Central memory CD4-positive, alpha-beta T cell (primary cell): Measurements from ENCODE around the gene NRCAM.

Experiments
- DNase-seq: peaks from one replicate; pipeline ENCODE4 v3.0.0; 2022

The NRCAM gene

DNA sequence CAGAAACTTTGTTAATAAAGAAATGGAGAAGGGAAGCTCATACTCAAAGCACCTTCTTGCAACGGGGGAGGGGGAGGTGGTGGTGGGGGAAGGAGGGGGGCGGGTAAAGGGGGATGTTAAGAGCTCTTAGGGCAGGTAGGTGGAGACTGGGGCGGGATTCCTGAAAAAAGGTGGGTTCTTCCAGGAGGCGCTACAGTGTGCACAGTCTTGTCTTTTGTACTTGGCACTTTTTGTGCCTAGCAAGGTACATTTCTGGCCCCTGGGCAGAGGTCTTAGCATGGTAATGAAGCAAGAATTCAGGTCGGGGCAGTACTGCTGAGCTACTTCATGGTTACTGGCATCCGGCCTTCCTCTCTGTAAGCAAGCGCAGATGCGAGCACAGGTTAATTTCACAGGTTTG lies 310.8 kb downstream of the NRCAM start:
- no peak for DNase-seq

DNA sequence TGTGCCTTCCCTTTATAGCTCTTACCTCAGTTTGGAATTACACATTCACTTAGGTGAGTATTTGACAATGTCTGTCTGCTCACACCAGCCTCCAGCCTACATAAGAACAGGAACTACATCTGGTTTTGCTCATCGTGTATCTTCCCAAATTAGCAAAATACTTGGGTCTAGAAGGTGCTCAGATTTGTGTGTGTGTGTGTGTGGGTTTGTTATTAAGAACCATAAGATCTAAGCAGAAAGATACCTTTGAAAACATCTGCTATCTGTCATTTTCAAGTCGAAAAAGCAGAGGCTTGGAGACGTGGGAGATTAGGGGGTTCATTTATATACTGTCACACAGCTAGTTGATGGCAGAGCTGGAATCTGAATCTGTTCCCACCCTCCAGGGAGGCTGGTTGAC lies 311.3 kb downstream of the NRCAM start:
- no peak for DNase-seq

DNA sequence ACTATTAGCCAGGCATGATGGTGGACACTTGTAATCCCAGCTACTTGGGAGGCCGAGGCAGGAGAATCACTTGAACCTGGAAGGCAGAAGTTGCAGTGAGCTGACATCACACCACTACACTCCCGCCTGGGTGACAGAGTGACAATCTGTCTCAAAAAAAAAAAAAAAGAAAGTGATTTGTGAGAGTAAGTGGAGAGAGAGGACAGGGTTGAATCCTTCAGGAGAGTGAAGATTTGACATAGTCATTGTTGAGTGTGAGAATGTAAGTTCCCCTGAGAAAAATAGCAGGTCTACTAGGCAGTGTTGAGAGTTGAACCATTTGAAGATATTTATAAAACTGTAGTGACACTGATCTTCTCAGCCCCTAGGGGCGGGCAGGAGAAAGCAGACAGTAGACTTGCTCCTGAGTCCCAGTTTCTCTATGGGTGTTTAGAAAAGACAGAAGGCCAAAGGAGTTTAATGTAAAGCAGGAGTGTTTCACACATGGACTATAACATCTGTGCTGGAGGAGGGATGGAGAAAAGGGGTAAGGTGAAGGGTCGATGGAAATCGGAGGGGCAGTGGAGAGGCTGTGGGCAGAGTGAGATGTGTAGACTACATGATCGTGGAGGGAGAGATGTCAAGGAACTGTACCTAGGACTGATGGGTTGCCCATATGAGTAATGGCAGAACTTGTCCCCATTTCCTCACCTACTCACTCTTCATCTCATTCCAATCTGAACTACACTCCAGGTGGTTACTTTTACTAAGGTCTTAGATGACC lies 312.4 kb downstream of the NRCAM start:
- no peak for DNase-seq

DNA sequence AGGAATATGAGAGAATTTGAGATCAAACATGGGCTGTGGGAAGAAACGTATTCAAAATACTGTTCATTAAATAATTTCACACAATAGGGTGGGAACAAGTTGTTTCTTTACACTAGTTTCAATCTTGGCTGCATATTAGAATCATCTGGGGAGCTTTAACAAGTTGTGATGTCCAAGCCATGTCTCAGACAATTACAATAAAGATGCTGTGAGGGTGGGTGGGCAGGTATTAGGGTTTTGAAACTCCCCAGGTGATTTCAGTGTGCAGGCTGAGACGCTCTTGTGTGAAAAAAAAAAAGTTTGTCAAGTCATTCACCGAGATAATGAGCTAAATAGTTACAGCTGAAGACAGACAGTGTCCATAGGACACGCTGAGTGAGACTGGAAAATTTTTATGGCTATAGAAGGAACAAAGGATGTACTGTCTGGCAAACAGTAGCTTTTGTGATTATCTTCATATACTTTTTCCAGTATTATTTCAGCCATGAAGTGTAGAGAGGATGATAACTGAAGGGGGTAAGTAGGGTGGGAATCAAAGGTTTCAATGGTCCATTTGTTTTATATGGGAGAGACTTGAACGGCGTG lies 313.5 kb downstream of the NRCAM start:
- no peak for DNase-seq

DNA sequence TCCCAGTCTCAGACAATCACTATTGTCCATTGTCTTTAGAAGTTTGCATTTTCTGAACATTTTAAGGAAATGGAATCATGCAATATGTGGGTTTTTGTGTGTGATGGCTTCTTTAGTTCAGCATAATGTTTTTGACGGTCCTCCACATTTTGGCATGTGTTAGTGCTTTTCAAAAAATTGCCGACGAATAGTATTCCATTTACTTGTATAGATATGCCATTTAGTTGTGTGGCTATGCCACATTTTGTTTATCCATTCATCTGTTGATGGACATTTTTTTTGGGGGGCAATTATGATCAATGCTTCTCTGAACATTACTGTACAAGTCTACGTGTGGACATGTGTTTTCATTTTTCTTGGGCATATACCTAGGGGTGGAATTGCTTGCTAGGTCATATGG lies 314.1 kb downstream of the NRCAM start:
- DNase-seq, result no peak

DNA sequence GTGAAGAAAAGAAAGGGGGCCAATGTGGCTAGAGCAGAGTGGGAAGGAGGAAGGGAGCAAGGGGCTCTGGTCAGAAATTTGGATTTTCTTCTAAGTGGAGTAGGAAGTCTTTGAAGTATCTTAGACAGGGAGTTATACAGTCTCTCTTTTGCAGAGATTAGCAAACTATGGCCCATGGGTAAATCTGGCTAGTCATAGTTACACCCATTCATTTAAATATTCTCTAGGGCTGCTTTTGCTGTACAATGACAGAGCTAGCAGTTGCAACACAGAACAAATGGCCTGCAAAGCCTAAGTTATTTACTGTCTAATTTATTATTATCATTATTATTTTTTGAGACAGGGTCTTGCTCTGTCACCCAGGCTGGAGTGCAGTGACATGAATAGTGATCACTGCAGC lies 315.6 kb downstream of the NRCAM start:
- no peak for DNase-seq

DNA sequence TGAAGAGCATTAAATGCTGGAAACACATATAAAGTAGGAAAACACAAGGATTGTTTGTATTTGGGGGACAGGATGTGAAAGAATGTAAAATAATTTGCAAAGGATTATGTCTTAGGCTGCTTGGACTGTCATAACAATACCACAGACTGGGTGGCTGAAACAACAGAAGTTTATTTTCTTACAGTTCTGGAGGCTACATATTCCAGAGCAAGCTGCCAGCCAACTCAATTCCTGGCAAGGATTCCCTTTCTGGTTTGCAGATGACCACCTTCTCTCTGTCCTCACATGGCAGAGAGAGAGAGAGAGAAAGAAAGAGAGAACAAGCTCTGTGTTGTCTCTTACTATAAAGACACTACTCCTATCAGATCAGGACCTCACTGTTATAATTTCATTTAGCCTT lies 317.3 kb downstream of the NRCAM start:
- DNase-seq, result no peak

DNA sequence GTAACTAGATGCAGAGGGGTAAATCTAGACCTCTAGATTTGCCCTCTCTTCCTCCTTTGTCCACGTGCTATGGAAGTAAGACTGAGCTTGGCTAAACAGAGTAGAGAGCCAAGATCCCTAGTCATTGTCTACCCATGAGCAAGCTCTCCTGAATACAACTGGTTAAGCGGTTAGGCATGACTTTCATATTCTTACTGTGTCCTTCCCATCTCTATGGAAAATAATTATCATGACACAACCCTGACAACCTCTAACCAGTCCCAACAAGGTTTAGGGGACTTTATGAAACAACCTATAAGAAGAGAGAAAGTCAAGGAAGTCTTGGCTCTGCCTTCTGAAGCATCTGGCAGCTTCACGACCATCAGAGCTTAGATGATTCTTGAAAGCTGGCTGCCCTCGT lies 318.2 kb downstream of the NRCAM start:
- no peak for DNase-seq

DNA sequence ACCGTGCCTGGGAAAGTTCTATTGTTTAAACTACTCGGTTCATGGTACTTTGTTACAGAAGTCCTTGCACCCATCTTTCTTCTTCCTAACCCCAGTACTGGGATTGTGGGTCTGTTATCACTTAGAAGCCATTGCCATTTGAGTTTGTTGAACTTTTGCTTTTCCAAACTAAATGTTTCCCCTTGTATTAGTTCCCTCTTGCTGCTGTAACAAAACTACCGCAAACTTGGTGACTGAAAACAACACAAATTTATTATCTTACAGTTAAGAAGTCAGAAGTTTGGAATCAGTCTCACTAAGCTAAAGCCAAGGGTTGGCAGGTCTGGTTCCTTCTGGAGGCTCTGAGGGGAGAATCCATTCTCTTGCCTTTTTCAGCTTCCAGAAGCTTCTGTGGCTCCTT lies 319.2 kb downstream of the NRCAM start:
- no peak for DNase-seq

DNA sequence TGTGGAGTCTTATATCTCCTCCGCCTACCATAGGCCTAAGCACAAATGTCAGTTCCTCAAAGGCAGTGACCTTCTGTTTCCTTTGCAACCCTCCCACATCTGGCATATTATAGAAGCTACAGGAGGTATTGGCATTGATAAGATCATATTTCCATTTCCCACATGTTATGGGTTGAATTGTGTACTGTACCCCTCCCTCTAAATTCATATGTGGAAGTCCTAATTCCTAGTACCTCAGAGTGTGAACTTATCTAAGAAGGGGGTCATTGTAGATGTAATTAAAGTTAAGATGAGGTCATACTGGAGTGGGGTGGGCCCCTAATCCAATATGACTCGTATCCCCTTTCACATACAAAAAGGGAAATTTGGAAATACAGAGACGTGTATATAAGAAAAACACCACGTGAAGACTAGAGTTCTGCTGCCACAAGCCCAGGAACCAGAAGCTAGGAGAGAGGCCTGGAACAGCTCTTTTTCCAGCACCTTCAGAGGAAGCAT lies 320.0 kb downstream of the NRCAM start:
- no peak for DNase-seq

DNA sequence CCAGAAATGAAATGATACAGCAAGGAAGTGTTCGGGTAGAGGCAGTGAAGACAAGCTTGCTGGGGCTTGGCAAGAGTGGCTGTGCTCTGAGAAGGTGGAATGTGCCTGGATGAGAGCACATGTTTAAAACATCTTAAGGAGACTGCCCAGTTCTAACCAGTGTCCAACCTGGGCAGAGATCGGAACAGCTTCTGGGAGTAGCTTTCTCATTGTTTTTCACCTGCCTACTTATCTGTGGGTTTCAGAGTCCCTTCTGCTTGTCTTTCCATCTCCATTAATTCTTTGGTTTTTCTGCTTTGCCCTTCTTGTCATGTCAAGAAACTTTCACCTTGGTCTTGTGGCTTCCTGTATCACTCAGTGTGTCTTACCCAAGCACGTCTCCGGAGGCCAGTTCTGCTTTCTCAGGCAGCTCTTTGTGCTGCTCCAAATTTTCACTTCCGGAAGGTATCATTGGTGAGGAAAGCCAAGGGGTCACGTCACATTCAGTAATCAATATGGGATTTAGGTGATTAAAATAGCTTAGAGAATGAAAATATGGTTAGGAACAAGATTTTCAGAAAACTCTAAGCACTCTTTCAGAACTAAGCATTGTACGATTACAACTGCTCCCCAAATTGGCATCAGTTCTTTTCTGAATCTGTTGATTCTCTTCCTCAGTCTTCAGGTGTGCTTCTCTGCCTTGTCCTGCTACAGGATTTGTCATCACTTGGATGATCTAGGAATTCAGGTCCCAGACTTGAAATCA lies 320.6 kb downstream of the NRCAM start:
- no peak for DNase-seq

DNA sequence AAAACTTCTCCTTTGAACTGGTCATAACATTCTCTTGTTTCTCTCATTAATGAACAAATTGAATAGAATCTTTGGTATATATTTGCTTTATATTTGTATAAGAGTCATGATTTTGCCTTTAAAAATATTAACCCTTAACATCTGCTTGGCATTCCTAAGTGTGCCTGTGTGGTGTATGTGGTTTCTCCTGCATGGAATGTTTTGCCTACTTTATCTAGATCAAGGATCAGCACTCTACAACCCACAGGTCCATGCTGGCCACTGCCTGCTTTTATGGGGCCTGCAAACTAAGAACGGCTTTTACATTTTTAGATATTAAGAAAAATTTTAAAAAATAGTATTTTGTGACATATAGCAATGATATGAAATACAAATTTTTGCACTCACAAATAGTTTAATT lies 321.8 kb downstream of the NRCAM start:
- no peak for DNase-seq

DNA sequence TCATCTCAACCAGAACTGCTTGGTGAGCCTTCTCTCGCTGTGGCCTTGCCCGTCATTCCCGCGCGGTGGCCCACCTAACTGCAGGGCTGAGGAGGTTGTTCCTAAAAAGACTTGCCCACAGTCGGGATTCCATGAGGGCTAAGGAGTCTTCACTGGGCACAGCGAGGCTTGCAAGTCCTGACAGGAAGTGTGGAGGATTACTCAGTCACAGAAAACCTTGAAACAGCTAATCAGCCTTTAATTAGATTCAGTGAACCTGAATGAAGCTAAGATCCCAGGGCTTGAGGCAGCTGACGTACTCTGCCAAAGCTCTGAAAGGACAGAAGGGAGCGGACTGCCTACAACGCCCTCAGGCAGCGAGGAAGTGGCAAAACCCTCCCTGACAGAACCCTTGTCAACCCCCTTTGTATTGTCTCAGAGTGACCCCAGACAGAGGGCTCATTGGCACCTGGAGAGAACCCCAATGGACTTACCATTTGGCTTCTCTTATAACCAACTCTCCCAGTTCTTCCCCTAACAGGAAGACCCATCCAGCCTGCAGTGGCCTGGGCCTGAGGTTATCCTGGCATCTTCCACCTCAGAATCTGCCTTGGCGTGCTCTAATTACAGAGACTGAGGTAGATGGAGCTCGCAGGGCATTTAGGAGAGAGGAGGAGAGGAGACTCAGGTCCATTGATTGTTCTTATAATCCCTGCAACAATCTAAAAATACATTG lies 323.5 kb downstream of the NRCAM start:
- no peak for DNase-seq

DNA sequence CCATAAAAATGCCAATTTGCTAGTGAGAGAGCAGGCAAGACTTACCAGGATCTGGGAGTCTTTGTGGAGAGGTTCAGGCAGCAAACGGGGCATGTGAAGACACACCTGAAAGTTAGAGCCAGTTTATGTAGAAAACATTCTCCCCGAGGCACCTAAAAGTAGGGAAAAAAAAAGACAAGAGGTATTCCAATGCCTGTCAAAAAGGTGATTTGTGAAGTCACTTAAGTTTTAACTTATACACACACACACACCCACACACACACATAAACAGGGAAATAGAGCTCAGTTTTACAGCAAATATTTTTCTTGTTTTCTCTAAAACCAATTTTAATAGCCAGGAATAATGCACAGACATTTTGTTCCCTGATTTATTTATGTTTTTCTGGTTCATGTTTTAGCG lies 326.0 kb downstream of the NRCAM start, which contains the start of gene LAMB4:
LAMB4 (minus strand) TSS at position 101 of the 400 bp plus-strand sequence. CDS start 7,197 bp downstream, outside the sequence.
- no peak for DNase-seq

DNA sequence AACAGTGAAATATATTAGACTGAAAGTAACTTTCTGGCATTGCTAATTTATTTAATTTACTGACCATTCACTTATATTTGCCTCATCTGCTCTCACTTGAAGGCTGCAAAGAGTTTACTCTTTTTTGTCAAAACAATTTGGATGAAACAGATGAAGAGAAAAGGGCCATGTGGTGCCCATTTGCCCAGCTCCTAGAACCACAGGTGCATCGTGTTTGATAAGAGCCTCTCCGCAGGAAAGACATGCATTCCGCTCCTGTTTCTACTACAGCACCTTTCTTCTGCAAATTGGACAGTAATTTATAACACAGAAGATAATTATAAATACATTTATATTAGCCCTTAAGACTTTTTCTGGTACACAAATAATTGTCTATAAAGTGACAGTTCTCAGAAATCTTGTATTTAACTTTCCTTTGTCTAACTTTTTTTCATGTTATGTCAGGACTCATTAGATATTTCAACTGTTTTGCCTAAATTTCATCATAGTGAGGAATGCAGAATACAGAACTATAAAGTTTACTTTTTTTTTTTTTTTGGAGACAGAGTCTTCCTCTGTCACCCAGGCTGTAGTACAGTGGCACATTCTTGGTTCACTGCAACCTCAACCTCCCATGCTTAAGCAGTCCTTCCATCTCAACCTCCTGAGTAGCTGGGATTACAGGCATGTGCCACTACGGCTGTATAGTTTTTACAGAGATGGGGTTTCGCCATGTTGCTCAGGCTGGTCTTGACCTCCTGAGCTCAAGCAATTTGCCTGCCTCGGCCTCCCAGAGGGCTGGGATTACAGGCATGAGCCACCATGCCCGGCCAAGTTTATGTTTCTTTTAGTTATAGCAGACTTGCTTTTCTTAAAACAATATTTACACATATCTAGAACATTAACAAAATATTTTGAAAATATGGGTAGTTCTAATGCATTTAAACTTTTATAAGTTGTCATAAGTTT lies 326.9 kb downstream of the NRCAM start:
- DNase-seq, result no peak

DNA sequence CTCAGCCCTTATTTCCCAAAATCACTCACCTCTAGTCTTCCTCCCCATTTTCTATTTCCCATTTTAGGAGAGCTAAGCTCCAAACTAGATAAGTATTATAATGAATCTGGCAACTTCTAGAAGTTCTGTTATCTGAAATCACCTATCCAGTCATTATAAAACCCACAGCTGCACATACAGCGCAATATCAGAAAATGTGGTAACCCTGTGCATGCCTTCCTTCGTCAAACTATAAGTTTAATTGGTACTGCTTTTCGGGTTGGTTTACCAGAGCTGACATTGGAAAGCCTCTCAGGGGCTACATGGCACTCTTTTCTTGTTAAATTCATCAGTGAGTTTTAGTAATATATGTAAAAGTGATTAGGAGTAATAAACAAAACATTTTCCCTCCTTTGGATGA lies 327.7 kb downstream of the NRCAM start:
- DNase-seq, result no peak

DNA sequence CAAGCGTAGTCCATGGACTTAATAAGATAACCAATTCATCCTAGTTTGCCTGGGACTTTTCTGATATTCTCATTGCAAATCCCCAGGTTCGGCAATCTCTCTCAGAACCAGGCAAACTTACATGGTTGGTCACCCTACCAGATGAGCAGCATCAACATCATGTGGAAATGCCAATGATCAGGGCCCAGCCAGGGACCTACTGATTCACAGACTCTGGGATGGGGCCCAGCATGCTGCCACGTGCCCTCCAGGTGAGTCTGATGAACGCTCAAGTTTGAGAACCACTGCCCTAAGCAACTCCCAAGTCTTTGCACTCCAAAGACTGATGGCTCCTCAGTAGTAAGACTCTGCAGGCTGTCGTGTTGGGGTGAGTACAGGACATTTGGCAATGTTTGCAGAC lies 328.8 kb downstream of the NRCAM start:
- no peak for DNase-seq

DNA sequence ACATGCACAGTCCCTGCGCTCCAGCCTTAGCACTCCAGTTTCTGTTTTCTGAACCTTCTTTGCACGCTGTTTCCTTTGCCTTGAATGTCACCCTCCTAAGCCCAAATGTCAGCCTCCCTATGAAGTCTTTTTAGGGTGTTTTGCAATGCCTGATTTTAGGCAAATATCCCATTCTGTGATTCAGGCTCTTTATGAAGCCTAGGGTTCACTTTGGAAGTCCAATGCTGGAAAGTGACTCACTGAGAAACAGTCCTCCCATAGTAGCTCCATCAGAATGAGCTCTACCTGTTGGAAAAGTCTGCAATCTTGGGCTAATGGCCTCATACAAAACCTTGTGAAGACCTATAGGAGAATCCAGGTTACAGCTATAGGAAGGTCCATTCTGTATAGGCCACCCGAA lies 331.4 kb downstream of the NRCAM start:
- no peak for DNase-seq

DNA sequence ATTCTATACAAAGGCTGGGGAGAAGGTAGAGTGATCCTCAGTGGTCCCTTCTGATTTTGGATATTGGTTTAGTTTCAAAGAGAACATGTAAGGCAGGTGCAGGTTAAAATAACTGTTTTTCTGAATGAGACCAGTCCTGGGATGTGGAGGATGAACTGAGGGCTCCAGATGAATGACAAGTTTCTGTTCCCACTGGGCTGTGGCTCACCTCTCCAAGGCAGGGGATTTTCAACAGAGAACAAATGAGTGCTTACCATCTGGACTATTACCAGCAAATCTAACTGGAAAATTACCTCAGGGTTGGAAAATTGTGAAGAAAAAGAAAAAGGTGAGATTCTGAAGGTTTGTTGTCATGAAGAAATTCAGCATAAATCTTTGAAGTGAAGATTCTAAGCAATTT lies 334.1 kb downstream of the NRCAM start:
- DNase-seq, result no peak

DNA sequence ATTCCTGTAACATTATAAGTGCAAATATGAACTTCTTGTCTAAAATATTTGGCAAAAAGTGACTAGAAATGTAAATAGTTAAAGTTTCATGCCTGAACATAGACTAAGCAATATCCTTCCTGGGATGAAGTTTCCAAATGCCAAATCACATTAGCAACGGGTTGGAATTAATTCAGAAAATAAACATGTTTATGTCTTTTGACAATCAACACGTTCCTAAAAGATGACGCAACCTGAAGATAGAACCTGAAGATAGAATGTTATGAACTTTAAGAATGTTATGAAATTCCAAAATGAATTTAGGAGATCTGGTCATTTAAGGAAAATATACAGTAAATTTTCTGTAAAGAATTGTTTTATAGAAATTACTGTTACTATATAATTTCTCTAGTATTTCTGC lies 335.3 kb downstream of the NRCAM start:
- no peak for DNase-seq

DNA sequence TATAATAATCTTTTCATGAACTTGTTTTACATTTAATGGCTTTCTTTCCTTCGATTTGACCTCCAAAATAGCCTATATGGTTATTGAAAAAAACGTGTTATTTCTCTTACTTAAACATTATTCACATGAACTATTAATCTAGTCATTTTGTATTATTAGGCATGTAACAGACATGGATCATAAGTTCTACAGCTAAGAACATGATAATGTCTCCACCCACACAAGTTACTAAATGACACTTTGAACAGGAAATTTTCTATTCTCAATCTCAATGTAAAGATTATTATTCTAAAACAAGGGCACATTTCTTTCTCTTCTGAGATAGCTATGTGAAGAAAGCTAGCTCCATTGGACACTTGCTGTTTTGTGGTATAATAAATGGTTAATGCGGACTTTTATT lies 336.0 kb downstream of the NRCAM start:
- no peak for DNase-seq

DNA sequence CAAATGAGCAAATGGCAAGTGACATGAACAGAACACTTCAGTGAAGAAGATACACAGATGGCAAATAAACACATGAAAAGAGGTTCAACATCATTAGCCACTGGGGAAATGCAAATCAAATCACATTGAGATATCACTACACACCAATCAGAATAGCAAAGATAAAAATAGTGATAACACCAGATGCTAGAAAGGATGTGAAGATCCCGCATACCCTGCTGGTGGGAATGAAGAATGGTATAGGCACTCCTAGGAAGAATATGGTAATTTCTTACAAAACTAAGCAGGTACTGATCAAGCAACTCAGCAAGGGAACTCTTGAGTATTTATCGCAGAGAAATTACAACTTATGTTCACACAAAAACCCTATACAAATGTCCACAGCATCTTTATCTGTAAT lies 337.3 kb downstream of the NRCAM start:
- DNase-seq, result no peak
